GM19099 (cell line): ENCODE data around the gene XRCC1.

Source experiments
- POLR2A ChIP-seq: IDR thresholded peaks from 3 replicates; pipeline ENCODE4 v1.6.1; 2011; ENCODE audit warnings: low read depth; ENCODE audit not compliant: insufficient read length; ENCODE audit errors: extremely low read depth

The XRCC1 gene

GRCh38 chr19:43569657-43570056, 5.7 kb downstream of the XRCC1 start:
- no peak for TF ChIP-seq POLR2A

- TF ChIP-seq POLR2A = no peak
Measured at GRCh38 chr19:43564800-43565199, 10.5 kb downstream of the XRCC1 start.

GRCh38 chr19:43563816-43564457, 11.4 kb downstream of the XRCC1 start:
- TF ChIP-seq POLR2A = no peak

- TF ChIP-seq POLR2A = no peak
Measured at GRCh38 chr19:43562698-43563241, 12.6 kb downstream of the XRCC1 start.

- no peak for TF ChIP-seq POLR2A
Measured at GRCh38 chr19:43562226-43562697, 13.1 kb downstream of the XRCC1 start.

- TF ChIP-seq POLR2A = no peak
Measured at GRCh38 chr19:43561139-43561970, 14.0 kb downstream of the XRCC1 start.

GRCh38 chr19:43560687-43561086, 14.6 kb downstream of the XRCC1 start:
- no peak for TF ChIP-seq POLR2A

- TF ChIP-seq POLR2A = no peak
Measured at GRCh38 chr19:43555185-43555770, 20.0 kb downstream of the XRCC1 start.

GRCh38 chr19:43554317-43554895, 20.9 kb downstream of the XRCC1 start:
- TF ChIP-seq POLR2A = no peak

- no peak for TF ChIP-seq POLR2A
Measured at GRCh38 chr19:43553656-43554055, 21.7 kb downstream of the XRCC1 start.

GRCh38 chr19:43552616-43553015, 22.7 kb downstream of the XRCC1 start:
- no peak for TF ChIP-seq POLR2A

- no peak for TF ChIP-seq POLR2A
Measured at GRCh38 chr19:43552198-43552450, 23.2 kb downstream of the XRCC1 start.

GRCh38 chr19:43551399-43552197, 23.7 kb downstream of the XRCC1 start:
- no peak for TF ChIP-seq POLR2A

- TF ChIP-seq POLR2A = no peak
Measured at GRCh38 chr19:43548706-43549105, 26.6 kb downstream of the XRCC1 start.

GRCh38 chr19:43546581-43546980, 28.7 kb downstream of the XRCC1 start:
- TF ChIP-seq POLR2A = no peak
